Renal cortex interstitium (tissue), 15 donors: ENCODE results near the gene DBNDD1. TPM values are rescaled to one million over a fixed set of nuclear protein-coding genes. Genes with fewer than 3 reads are reported as not detected.
A peak's percentile ranks its signal among the peaks of the same experiment; 100 is the strongest.
"Not testable (repeated sequence)": the region's sequence is repeated elsewhere in the genome, so short reads cannot be mapped to it uniquely, and the experiment has no call there.

Experiments used
- DNase-seq, 11 donors: peaks; one replicate each; pipeline ENCODE4 v3.0.0-alpha.2; 2013; ENCODE audit warnings: low read depth in 9 of 11, low spot score in 4 of 11; ENCODE audit errors: extremely low read depth in 1 of 11
- long read RNA-seq, 16 experiments: transcript quantifications; one replicate each; lab custom pipeline, GENCODE V29; 2026
- polyA plus RNA-seq, 3 donors: library from polyadenylated mRNA; unstranded; fragments of 120-200 nt; gene quantifications; one replicate each; pipeline ENCODE4 v1.2.1, GENCODE V29; 2013; ENCODE audit not compliant: insufficient read length in 3 of 3

Gene DBNDD1
- polyA plus RNA-seq = 10 to 100 TPM in 2 of 3 donors, 1 to 10 TPM in 1; 9.2 to 14.7 (median 13.0) TPM
- long read RNA-seq, donor 1, transcript DBNDD1-207 (1 exons, 2,889 nt) = minor isoform, 5 of 11 reads
- long read RNA-seq, donor 1, transcript DBNDD1-201 (4 exons, 2,079 nt) = major isoform, 6 of 11 reads
- long read RNA-seq, donor 1, partial matches to known transcripts = 0 of 11 reads
- long read RNA-seq, donor 1, other reads (novel, unspliced or antisense) = 0 of 11 reads
- long read RNA-seq, donor 2, transcript DBNDD1-207 (1 exons, 2,889 nt) = major isoform, 8 of 14 reads
- long read RNA-seq, donor 2, partial matches to known transcripts = 0 of 14 reads
- long read RNA-seq, donor 2, other reads (novel, unspliced or antisense) = 0 of 14 reads
- long read RNA-seq, donor 3, partial matches to known transcripts = 0 of 7 reads
- long read RNA-seq, donor 3, other reads (novel, unspliced or antisense) = 0 of 7 reads
- long read RNA-seq, donor 4, partial matches to known transcripts = 0 of 3 reads
- long read RNA-seq, donor 4, other reads (novel, unspliced or antisense) = 0 of 3 reads
- long read RNA-seq, donor 5 = 0 reads
- long read RNA-seq, donor 6, partial matches to known transcripts = 0 of 12 reads
- long read RNA-seq, donor 6, other reads (novel, unspliced or antisense) = 0 of 12 reads
- long read RNA-seq, donor 7, transcript DBNDD1-201 (4 exons, 2,079 nt) = minor isoform, 6 of 14 reads
- long read RNA-seq, donor 7, transcript DBNDD1-207 (1 exons, 2,889 nt) = major isoform, 7 of 14 reads
- long read RNA-seq, donor 7, partial matches to known transcripts = 0 of 14 reads
- long read RNA-seq, donor 7, other reads (novel, unspliced or antisense) = 0 of 14 reads
- long read RNA-seq, donor 8 = 0 reads
- long read RNA-seq, donor 9, transcript DBNDD1-201 (4 exons, 2,079 nt) = major isoform, 6 of 8 reads
- long read RNA-seq, donor 9, partial matches to known transcripts = 0 of 8 reads
- long read RNA-seq, donor 9, other reads (novel, unspliced or antisense) = 0 of 8 reads
- long read RNA-seq, donor 10, transcript DBNDD1-201 (4 exons, 2,079 nt) = major isoform, 5 of 7 reads
- long read RNA-seq, donor 10, partial matches to known transcripts = 0 of 7 reads
- long read RNA-seq, donor 10, other reads (novel, unspliced or antisense) = 0 of 7 reads
- long read RNA-seq, donor 11, partial matches to known transcripts = 0 of 7 reads
- long read RNA-seq, donor 11, other reads (novel, unspliced or antisense) = 0 of 7 reads
- long read RNA-seq, donor 12, partial matches to known transcripts = 0 of 7 reads
- long read RNA-seq, donor 12, other reads (novel, unspliced or antisense) = 0 of 7 reads
- long read RNA-seq, donor 13 = 0 reads
- long read RNA-seq, donor 14, transcript DBNDD1-201 (4 exons, 2,079 nt) = major isoform, 5 of 9 reads
- long read RNA-seq, donor 14, partial matches to known transcripts = 0 of 9 reads
- long read RNA-seq, donor 14, other reads (novel, unspliced or antisense) = 0 of 9 reads
- long read RNA-seq, donor 15, partial matches to known transcripts = 0 of 6 reads
- long read RNA-seq, donor 15, other reads (novel, unspliced or antisense) = 0 of 6 reads
- long read RNA-seq, donor 16, transcript DBNDD1-201 (4 exons, 2,079 nt) = major isoform, 9 of 19 reads
- long read RNA-seq, donor 16, transcript DBNDD1-207 (1 exons, 2,889 nt) = minor isoform, 7 of 19 reads
- long read RNA-seq, donor 16, partial matches to known transcripts = 0 of 19 reads
- long read RNA-seq, donor 16, other reads (novel, unspliced or antisense) = 0 of 19 reads

GRCh38 chr16:90018652-90019542, at the start of gene DBNDD1:
DBNDD1 (minus strand) TSS chr16:90019456; CDS start chr16:90019341, 115 bp downstream.
- no peak for DNase-seq

- DNase-seq = no peak
Measured at GRCh38 chr16:90061437-90061836, 42.2 kb upstream of the DBNDD1 start.

- no peak for DNase-seq
Measured at GRCh38 chr16:90057738-90058173, 38.5 kb upstream of the DBNDD1 start.

GRCh38 chr16:90056521-90056920, 37.3 kb upstream of the DBNDD1 start:
- DNase-seq = not testable (repeated sequence)

GRCh38 chr16:90055371-90055770, 36.1 kb upstream of the DBNDD1 start:
- no peak for DNase-seq

- no peak for DNase-seq
Measured at GRCh38 chr16:90054554-90054953, 35.3 kb upstream of the DBNDD1 start.

- DNase-seq = no peak
Measured at GRCh38 chr16:90053902-90054500, 34.7 kb upstream of the DBNDD1 start.

- DNase-seq = no peak
Measured at GRCh38 chr16:90050969-90051368, 31.7 kb upstream of the DBNDD1 start.

GRCh38 chr16:90048737-90049330, 29.6 kb upstream of the DBNDD1 start:
- DNase-seq = no peak

GRCh38 chr16:90048347-90048722, 29.1 kb upstream of the DBNDD1 start:
- no peak for DNase-seq

- DNase-seq = no peak
Measured at GRCh38 chr16:90047714-90048346, 28.6 kb upstream of the DBNDD1 start.

- peak in 4 of 11 donors; percentile 56 to 77 (median 66) for DNase-seq
Measured at GRCh38 chr16:90046971-90047713, 27.9 kb upstream of the DBNDD1 start.

GRCh38 chr16:90046122-90046970, 27.1 kb upstream of the DBNDD1 start:
- DNase-seq = peak in 6 of 11 donors; percentile 40 to 71 (median 63)

- no peak for DNase-seq
Measured at GRCh38 chr16:90044111-90044551, 24.9 kb upstream of the DBNDD1 start.
